Lung (tissue), 12 donors: ENCODE results near the gene MAML3. TPM values are rescaled to one million over a fixed set of nuclear protein-coding genes. Genes with fewer than 3 reads are reported as not detected.
A peak's percentile ranks its signal among the peaks of the same experiment; 100 is the strongest.

ENCODE experiments used
- ATAC-seq: fragments of 200-7000 bp; cut with Tn5 transposase; one replicate; pipeline ENCODE4 v1.9.1; 2020; ENCODE audit warnings: moderate number of reproducible peaks; ENCODE audit not compliant: insufficient read depth, low FRiP score
- DNase-seq, 3 donors: peaks; one replicate each; pipeline ENCODE4 v3.0.0-alpha.2; 2013 to 2017
- H3K27ac ChIP-seq, 2 donors: one replicate each; pipeline ENCODE4 v1.5.1; 2013; ENCODE audit warnings: mild to moderate bottlenecking in 2 of 2, moderate library complexity in 2 of 2, control low read depth in 1 of 2, inconsistent platforms in 1 of 2, low read depth in 1 of 2, low read length in 1 of 2
- H3K27me3 ChIP-seq, 3 donors: one replicate each; pipeline ENCODE4 v1.5.1; 2013; ENCODE audit warnings: low read length in 2 of 3; ENCODE audit not compliant: control insufficient read depth in 3 of 3, insufficient read depth in 3 of 3
- H3K36me3 ChIP-seq, 4 donors: one replicate each; pipeline ENCODE4 v1.5.1; 2013; ENCODE audit warnings: low read length in 4 of 4, mild to moderate bottlenecking in 1 of 4, moderate library complexity in 1 of 4; ENCODE audit not compliant: control insufficient read depth in 4 of 4, insufficient read depth in 4 of 4
- H3K4me1 ChIP-seq, 5 donors: one replicate each; pipeline ENCODE4 v1.5.1; 2013; ENCODE audit warnings: low read length in 5 of 5, mild to moderate bottlenecking in 2 of 5, moderate library complexity in 1 of 5; ENCODE audit not compliant: control insufficient read depth in 5 of 5, insufficient read depth in 5 of 5
- H3K4me3 ChIP-seq: one replicate; pipeline ENCODE4 v1.5.1; 2013; ENCODE audit warnings: mild to moderate bottlenecking, control low read depth, moderate library complexity
- H3K9ac ChIP-seq, 2 donors: one replicate each; pipeline ENCODE4 v1.5.1; 2013; ENCODE audit warnings: low read length in 2 of 2, control low read depth in 1 of 2; ENCODE audit not compliant: insufficient read depth in 1 of 2
- H3K9me3 ChIP-seq, 4 donors: one replicate each; pipeline ENCODE4 v1.5.1; 2013; ENCODE audit warnings: low read length in 3 of 4, mild to moderate bottlenecking in 1 of 4, moderate library complexity in 1 of 4; ENCODE audit not compliant: control insufficient read depth in 4 of 4, insufficient read depth in 3 of 4
- WGBS, 2 donors: extraction: QIAGEN DNeasy Blood & Tissue Kit; methylation state at CpG; one replicate each; pipeline ENCODE4 v1.1.7; 2013; 5-methylcytosine and 5-hydroxymethylcytosine counted together
- polyA plus RNA-seq, 2 donors: library from polyadenylated mRNA; stranded (reverse); fragments of 200-250 nt; gene quantifications; one replicate each; pipeline ENCODE4 v1.2.1, GENCODE V29; 2013
- total RNA-seq, 2 donors: library from RNA; depleted of rRNA in 1 of 2; stranded (reverse); fragments of >200 nt in 1 of 2; gene quantifications; one replicate each; pipeline ENCODE4 v1.2.1, GENCODE V29; 2014 to 2021
- TF ChIP-seq, protein P1 (sequence below): IDR thresholded peaks from 2 replicates; pipeline ENCODE4 v1.5.1; 2012; ENCODE audit warnings: mild to moderate bottlenecking; ENCODE audit errors: control extremely low read depth, extremely low read depth
- donor health status: control.
- donor health status: control.
- donor health status: Bipolar disorder and iron deficiency.
- donor health status: healthy.
- donor health status: DM: yes; HTN: yes; CAD: no.

Gene MAML3
- total and polyA plus RNA-seq, 4 donors = 3.0 to 16.4 (median 8.5) TPM

DNA sequence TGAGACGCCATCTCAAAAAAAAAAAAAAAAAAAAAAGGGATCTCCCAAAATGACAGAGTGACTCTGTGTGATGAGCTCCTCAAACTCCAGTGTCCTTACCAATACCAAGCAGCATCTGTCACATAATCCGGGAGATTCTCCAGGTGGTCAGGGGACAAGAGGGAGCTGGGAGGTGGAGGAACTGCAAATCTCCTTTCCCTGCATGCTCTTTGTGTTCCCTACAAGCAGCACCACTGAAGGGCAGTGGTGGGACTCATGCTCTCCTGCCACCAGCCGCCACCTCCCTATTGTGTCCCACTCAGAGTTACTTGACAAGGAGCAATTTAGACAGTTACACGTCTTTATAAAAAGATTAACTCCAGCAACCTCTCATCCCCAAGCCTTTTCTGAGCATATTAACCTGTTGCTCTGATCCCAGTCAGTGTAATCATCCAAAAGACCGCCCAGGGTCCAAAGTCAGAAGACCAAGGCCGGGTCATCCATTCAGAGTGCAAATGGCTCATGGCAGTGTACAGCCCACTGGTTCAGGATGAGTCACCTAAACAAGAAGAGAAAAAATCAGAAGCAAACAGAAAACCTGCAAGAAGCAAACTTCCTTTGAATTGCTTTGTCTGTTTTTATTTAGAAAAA lies 464.8 kb downstream of the MAML3 start:
- WGBS, 2 donors = 95 to 99% methylated on average over 6 of the region's 6 CpGs
- ATAC-seq = no peak
- Histone ChIP-seq H3K27me3 (no peaks in the 10 kb centered on the region), H3K9me3 (peaks cover 0 to 1% (median 0%) of the 10 kb centered on the region in 4 donors), H3K27ac (no peak overlapping the region), H3K4me3 (no peak overlapping the region), H3K36me3 (peaks cover 2 to 12% (median 4%) of the 10 kb centered on the region in 4 donors), H3K4me1 (peaks cover 0 to 18% (median 8%) of the 10 kb centered on the region in 5 donors), H3K9ac (no peak overlapping the region)
- no peak for DNase-seq
- TF ChIP-seq, protein P1, sequence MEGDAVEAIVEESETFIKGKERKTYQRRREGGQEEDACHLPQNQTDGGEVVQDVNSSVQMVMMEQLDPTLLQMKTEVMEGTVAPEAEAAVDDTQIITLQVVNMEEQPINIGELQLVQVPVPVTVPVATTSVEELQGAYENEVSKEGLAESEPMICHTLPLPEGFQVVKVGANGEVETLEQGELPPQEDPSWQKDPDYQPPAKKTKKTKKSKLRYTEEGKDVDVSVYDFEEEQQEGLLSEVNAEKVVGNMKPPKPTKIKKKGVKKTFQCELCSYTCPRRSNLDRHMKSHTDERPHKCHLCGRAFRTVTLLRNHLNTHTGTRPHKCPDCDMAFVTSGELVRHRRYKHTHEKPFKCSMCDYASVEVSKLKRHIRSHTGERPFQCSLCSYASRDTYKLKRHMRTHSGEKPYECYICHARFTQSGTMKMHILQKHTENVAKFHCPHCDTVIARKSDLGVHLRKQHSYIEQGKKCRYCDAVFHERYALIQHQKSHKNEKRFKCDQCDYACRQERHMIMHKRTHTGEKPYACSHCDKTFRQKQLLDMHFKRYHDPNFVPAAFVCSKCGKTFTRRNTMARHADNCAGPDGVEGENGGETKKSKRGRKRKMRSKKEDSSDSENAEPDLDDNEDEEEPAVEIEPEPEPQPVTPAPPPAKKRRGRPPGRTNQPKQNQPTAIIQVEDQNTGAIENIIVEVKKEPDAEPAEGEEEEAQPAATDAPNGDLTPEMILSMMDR = no peak

DNA sequence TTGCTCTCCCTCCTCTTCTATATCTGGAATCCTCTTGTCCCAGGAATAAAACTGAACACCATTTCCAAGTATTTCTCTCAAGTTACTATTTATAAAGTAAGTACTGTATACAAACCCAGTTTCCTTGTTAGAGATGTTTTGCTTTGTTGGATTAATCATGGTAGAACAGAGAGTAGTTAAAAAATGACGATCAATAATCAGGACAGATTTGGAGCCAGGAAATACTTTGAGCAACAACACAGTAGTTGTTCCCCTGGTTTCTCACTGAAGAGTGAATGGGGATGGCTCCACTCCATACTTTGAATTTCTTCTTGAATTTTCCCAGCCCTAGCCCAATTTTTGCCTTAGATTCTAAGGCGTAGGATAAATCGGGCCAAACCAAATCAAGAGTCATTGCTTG lies 467.0 kb downstream of the MAML3 start:
- Histone ChIP-seq H3K9ac (no peak overlapping the region), H3K4me1 (peaks cover 8 to 17% (median 15%) of the 10 kb centered on the region in 5 donors), H3K36me3 (peaks cover 2 to 12% (median 4%) of the 10 kb centered on the region in 4 donors), H3K27me3 (no peaks in the 10 kb centered on the region), H3K4me3 (no peak overlapping the region), H3K27ac (no peak overlapping the region), H3K9me3 (peaks cover 0 to 6% (median 0%) of the 10 kb centered on the region in 4 donors)
- TF ChIP-seq, protein P1 = no peak
- 83 to 87% methylated on average over 3 of the region's 3 CpGs for WGBS, 2 donors
- DNase-seq = peak in 1 of 3 donors; percentile 12
- ATAC-seq = no peak

DNA sequence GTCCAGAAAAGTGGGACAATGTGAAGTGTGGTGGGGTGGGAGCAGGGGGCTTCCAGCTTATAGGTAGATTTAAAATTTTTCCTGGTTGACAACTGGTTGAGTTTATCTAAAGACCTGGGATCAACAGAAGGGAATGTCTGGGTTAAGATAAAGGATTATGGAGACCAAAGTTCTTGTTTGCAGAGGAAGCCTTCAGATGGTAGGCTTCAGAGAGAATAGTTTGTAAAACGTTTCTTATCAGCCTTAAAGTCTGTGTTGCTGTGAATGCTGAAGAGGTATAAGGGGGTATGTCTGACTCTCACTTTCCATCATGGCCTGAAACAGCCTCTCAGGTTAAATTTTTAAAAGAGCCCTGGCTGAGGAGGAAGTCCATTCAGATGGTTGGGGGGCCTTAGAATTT lies 467.9 kb downstream of the MAML3 start:
- Histone ChIP-seq H3K9ac (no peak overlapping the region), H3K4me1 (peaks cover 8 to 18% (median 17%) of the 10 kb centered on the region in 5 donors), H3K36me3 (peaks cover 2 to 12% (median 4%) of the 10 kb centered on the region in 4 donors), H3K27ac (no peak overlapping the region), H3K4me3 (no peak overlapping the region), H3K27me3 (no peaks in the 10 kb centered on the region), H3K9me3 (peaks cover 0 to 6% (median 0%) of the 10 kb centered on the region in 4 donors)
- WGBS, 2 donors = 57 to 85% methylated on average over 1 of the region's 1 CpG
- DNase-seq (no peak), ATAC-seq (no peak)
- TF ChIP-seq, protein P1 = no peak
